Breast epithelium (tissue), 3 donors: ENCODE results near the gene PCDH9.

Experiments used
- POLR2A ChIP-seq: fragments of 450-650 bp; IDR thresholded peaks from one replicate; pipeline ENCODE4 v1.6.1; 2016; ENCODE audit warnings: antibody characterized with exemption, mild to moderate bottlenecking, moderate library complexity
- POLR2AphosphoS5 ChIP-seq, 3 donors: sonication (generic); formaldehyde crosslinking; IDR thresholded peaks; one replicate each; pipeline ENCODE4 v1.6.1; 2017; ENCODE audit warnings: antibody characterized with exemption in 3 of 3
- TF ChIP-seq, protein P1 (sequence below), 3 donors: fragments of 450-650 bp; IDR thresholded peaks; one replicate each; pipeline ENCODE4 v1.5.1; 2016 to 2017; ENCODE audit warnings: antibody characterized with exemption in 3 of 3, mild to moderate bottlenecking in 3 of 3, moderate library complexity in 3 of 3

DNA sequence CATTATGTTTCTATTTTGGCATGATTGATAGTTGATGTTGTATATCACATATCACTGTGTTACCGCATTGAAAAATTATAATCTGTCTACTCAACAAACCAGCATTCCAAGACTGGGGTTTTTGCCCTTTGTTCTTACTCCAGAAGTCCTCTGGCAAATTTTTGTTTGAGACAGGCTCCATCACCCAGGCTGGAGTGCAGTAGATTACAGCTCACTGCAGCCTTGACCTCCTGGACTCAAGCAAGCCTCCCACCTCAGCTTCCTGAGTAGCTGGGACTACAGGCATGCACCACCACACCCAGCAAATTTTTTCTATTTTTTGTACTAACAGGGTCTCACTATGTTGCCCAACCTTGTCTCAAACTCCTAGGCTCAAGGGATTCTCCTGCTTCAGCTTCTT, 741.0 kb downstream of the PCDH9 start:
- TF ChIP-seq, protein P1, sequence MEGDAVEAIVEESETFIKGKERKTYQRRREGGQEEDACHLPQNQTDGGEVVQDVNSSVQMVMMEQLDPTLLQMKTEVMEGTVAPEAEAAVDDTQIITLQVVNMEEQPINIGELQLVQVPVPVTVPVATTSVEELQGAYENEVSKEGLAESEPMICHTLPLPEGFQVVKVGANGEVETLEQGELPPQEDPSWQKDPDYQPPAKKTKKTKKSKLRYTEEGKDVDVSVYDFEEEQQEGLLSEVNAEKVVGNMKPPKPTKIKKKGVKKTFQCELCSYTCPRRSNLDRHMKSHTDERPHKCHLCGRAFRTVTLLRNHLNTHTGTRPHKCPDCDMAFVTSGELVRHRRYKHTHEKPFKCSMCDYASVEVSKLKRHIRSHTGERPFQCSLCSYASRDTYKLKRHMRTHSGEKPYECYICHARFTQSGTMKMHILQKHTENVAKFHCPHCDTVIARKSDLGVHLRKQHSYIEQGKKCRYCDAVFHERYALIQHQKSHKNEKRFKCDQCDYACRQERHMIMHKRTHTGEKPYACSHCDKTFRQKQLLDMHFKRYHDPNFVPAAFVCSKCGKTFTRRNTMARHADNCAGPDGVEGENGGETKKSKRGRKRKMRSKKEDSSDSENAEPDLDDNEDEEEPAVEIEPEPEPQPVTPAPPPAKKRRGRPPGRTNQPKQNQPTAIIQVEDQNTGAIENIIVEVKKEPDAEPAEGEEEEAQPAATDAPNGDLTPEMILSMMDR (IDR thresholded peaks at IDR 0.05): no peak
- TF ChIP-seq POLR2A: no peak
- no peak for TF ChIP-seq POLR2AphosphoS5 (IDR thresholded peaks at IDR 0.05)
